IPS-18c (cell line): ENCODE measurements around the gene GALNT12.

Source experiments
- H3K4me3 ChIP-seq: 2 replicates; pipeline ENCODE4 v1.7.0; 2013; ENCODE audit warnings: low read depth, mild to moderate bottlenecking, low read length, moderate library complexity; ENCODE audit not compliant: insufficient read depth
- H3K9me3 ChIP-seq: one replicate; pipeline ENCODE4 v1.6.1; 2013; ENCODE audit warnings: mild to moderate bottlenecking, low read length, moderate library complexity; ENCODE audit not compliant: control insufficient read depth, insufficient read depth

GALNT12 gene

DNA sequence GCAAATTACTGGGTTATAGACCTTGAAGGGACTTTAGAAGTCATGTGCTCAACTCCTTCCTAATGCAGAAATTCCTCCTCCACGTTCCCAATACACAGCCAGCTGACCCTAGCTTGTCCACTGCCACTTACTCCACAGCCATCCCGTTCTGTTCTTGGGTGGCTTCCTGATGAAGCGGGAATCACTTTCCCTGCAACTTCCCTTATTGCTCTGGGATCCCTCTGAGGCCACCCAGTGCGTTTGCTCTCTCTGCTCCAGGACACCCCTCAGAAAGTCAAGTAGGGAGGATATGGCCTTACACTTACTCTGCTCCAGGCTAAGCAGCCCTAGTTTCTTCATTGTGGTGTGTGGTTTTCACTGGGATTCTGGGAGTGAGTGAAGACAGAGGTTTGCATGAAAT is 55.5 kb downstream of the GALNT12 start:
- no peak overlapping the region for H3K4me3 ChIP-seq
- no peaks in the 10 kb centered on the region for H3K9me3 ChIP-seq

DNA sequence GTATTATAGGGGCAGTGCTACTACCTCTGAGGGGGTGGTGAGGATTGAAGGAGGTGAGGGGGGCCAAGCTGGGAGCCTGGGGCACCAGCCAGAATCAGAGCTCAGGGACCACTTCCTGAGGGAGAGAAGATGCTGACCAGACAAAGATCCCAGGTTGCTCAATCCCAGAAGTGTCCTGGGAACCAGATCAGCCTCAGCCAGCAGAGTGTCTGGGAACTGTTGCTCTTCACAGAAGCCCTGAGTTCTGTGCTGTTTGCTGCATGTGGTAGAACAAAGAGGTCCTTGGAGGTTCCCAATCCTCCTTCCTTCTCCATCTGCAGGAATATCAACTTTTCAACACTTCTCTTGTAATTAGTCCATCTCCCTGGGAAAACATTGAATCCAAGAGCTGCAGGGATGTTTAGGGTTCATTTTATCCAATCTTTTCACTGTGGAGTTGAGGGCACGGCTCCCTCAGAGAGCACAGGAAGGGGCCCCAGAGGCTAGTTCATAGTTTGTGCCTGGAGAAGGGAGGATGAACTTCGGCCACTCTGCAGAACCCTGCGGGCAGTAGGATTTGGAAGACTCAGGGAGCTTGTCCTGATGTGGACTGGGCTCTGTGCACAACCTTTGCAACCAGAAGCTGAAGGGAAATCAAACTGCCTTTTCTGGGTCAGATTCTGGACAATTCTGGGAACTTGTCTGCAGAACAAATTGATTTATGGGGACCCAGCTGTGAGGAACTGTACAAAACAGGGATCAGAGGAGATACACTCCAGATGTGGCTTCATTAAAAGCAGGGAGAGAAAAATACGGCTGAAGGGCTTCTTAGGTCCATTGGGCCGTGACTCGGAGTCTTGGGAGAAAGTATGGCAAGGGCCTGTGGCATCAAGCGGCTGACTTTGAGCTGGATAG is 57.1 kb downstream of the GALNT12 start:
- no peaks in the 10 kb centered on the region for H3K9me3 ChIP-seq
- H3K4me3 ChIP-seq = no peak overlapping the region

DNA sequence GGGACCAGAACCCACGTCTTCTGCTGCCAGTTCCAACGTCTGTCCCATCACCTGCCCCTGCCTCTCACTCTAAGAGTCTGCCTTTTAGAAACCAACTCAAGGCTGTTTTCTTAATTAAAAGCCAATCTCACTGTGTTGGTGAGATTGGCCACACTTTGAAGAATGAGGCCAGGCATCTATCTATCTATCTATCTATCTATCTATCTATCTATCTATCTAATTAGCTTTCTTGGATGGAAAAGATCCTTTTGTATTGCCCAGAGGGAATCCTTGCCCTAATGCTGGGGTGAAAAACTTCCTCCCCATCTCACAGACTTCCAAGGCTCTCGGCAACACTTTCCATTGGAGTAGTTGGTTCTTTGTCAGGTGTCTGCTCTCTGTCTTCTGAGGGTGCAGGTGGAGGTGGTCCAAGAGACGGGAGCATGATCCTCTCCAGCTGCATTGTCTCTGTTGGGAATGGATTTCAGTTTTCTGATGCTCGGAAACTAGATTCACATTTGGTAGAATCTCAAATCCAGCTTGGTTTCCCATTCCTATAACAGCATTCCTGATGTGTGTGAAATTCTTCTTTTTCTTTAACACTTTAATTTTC is 57.9 kb downstream of the GALNT12 start:
- Histone ChIP-seq H3K9me3 (no peaks in the 10 kb centered on the region), H3K4me3 (no peak overlapping the region)

DNA sequence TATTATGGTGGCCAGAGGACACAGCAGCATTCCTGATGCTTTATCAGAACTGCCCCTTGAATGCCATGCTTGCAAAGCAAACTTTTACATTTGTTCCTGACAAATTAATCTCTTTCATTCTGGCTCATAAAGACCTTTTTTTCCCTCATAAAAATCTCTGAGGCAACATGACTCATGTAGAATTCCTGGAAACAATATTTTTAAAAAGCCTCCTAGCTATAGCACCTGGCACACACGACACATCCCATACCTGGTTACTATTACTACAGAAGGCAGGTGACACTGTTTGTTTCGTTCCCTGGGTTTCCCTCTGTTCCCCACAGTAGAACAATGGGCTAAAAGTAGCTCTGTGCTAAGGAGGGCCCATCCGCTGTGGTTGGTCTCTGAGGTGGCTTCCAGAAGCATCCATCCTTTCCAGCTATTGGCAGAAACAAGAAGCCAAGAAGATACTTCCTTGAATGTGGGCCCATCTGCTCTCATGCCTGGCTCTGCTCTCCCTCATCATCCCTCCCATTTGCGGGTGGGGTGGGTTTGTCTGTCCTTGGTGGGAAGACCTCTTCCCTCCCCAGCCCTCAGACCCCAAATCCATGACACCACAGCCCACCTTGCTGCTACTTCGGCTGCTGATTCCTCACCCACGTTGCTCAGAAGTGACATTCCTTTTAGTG is 59.1 kb downstream of the GALNT12 start:
- no peak overlapping the region for H3K4me3 ChIP-seq
- H3K9me3 ChIP-seq = no peaks in the 10 kb centered on the region

DNA sequence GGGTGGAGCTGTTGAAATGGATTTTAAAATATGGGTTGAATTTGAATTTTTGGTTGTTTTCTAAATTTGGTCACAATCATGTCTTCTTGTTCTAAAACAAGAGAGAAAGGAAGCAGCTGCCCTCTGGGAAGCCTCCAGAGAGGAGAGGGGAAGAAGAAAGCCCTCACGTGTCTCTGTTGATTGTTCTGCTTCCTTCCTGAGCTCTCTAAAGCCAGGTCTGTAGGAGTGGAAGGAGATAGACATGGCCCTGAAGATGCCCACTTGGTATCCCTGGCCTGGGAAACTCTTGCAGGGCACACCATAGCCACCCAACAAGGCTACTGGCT is 59.6 kb downstream of the GALNT12 start:
- H3K4me3 ChIP-seq = no peak overlapping the region
- no peaks in the 10 kb centered on the region for H3K9me3 ChIP-seq

DNA sequence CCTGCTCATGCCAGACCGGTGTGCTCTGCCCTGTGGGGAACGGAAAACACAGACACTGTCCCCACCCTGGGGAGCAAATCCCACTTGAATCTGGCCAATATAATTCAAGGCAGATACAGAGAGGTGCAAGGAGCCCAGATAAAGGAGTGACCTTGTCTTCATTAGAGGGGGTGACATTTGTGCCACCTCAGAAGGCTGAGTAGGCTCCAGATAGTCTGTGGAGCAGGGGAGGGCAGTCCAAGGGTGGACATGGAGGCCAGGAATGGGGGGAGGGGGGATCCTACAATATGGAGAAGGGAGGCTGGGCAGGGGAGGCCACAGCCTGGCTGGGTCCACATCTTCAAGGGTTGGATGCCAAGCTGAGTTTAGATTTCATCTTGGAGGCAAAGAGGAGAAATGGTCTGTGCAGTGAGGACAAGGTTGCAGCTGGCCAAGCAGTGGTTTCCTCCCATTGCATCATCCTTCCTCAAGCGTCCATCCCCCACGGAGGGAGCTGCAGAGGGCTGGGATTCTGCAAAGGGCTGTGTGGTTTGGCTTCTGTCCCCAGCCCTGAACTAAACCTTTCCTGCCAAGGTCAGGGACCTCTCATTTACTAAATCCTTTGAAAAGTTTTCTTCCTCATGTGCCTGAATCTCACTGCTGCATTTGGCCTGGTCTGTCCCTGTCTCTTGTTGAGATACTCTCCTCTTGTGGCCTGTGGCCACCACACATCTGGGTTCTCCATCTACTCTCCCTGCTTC is 60.1 kb downstream of the GALNT12 start:
- Histone ChIP-seq H3K4me3 (no peak overlapping the region), H3K9me3 (no peaks in the 10 kb centered on the region)

DNA sequence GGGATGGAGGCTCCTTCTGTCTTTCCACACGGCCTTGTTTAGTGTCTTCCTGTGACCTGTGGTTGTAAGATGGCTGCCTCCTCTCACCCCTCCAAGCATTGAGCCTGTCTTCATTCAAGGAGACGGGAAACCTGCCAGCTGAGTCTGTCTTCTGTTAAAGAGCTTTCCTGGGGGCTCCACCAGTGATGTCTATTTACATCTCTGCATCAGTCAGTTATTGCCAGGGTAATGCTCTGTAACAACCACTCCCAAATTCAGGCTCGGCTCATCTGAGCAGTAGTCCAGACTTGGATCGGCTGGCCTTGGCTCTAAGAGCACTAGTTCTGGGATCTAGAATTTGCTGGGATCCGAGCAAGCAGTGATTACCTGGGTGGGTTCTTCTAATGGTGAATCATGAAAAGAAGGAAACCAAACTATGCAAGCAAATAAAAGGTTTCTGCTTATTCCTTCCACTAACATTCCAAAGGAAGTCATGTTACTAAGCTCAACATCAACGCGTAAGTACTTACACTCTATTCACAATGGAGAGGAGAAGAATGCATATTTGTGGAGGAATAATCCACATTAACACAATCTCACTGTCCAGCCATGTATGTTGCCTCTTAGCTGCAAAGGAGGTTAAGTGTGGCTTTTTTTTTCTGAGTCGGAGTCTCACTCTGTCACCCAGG is 61.7 kb downstream of the GALNT12 start:
- no peak overlapping the region for H3K4me3 ChIP-seq
- H3K9me3 ChIP-seq = no peaks in the 10 kb centered on the region

DNA sequence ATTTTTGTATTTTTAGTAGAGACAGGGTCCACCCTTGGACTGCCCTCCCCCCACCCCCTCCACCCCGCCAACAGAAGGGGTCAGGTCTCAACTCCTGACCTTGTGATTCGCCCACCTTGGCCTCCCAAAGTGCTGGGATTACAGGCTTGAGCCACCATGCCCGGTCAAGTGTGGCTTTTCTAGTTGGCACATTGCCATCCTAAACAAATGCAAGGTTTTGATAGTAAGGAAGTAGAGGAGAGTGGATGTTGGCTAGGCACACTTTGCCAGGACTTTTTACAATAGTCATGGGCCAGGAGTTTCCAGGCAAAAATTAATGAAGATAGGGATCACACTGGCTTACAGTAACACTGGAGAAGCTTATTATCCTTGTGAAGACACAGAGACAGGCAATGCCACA is 62.4 kb downstream of the GALNT12 start:
- H3K4me3 ChIP-seq = no peak overlapping the region
- H3K9me3 ChIP-seq = no peaks in the 10 kb centered on the region

DNA sequence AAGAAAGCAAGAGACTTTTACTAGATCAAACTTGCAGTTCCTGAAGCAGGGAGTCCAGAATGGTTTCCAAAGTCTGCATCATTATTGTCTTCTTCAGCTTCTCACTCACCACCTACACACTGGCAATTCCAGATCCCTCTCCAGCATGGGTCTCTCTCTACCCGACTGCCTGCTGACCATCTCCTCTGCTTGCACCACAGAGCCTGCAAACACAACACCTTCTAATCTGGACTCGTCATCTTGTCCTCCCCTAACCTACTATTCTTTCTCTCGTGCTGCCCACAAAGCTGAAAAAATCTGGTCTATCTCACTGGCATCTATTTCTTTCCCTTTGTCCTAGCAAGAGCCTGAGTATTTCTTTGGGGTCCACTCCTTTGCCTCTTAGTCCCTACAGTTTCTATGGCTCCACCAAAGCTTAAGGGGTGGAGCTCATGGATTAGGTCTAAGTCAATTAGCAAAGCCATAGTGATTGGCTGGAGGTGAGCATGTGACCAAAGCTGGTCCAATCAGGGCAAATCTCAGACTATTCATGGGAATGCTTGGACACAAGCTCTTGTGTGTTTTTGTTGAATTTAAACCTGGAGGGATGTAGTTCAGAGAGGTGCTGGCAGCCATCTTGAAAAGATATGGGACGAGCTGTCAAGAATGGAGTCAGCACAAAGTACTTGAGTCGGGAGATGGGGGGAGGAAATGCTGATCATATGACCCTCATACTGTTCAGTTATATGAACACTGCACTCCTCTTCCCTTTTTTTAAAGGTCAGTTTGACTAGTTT is 63.5 kb downstream of the GALNT12 start:
- Histone ChIP-seq H3K4me3 (no peak overlapping the region), H3K9me3 (no peaks in the 10 kb centered on the region)

DNA sequence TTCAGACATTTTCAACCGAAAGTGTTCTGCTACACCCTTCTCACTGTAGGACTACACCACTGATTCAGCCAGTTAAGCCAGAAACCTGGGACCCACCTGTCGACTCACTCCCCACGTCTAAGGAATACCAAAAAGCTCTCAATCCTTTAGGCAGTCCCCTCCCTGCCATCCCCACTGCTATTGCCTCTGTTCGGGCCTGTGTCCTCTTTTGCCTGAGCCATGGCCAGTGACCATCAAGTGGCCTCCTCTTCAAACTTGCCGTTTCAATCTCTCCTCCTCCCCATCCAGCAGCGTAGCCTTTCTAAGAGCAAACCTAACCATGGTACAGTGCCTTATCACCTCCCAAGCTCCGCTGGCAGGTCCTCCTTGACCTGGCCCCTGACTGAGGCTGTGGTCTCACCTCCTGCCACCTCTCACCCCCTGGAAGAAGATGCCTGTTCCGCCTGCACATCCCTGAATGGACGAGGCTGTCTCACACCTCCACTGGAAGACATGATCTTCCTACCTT is 64.1 kb downstream of the GALNT12 start:
- Histone ChIP-seq H3K9me3 (no peaks in the 10 kb centered on the region), H3K4me3 (no peak overlapping the region)

DNA sequence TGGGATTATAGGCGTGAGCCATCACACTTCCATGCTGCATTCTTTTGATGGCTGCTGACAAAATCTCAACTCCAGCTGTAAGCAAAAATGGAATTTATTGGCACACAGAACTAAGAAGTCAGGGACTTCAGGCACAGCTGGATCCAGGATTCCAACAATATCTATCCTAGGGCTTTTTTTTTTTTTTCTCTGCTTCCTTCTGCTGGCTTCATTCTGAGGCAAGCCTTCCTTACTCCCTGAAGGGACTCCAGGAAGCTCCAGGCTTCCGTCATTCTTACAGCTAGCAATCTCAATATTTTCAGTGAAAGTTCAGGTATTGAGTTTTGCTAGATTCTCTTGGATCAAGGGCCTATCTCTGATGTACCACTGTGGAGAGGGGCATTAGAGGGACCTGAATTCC is 66.1 kb downstream of the GALNT12 start:
- Histone ChIP-seq H3K9me3 (no peaks in the 10 kb centered on the region), H3K4me3 (no peak overlapping the region)

DNA sequence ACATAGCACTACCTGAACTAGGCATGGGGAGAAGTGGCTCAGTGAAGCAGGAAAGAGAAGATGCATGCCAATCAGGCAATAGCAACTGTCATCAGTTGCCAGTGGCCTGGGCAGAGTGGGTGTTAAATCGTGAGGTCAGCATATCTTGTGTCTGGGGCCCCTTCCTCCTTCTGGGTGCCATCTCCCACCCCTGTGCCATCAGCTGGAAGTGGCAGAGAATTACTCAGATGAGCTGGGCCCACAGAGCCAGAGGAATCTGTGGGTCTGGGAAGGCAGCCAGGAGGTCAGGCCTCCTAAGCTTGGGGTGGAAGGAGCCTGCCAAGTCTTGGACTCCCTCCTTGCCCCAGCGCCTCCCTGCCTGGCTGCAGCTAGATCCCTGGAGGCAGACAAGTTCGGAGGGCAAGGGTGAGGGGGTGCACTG is 66.5 kb downstream of the GALNT12 start:
- Histone ChIP-seq H3K4me3 (no peak overlapping the region), H3K9me3 (no peaks in the 10 kb centered on the region)

DNA sequence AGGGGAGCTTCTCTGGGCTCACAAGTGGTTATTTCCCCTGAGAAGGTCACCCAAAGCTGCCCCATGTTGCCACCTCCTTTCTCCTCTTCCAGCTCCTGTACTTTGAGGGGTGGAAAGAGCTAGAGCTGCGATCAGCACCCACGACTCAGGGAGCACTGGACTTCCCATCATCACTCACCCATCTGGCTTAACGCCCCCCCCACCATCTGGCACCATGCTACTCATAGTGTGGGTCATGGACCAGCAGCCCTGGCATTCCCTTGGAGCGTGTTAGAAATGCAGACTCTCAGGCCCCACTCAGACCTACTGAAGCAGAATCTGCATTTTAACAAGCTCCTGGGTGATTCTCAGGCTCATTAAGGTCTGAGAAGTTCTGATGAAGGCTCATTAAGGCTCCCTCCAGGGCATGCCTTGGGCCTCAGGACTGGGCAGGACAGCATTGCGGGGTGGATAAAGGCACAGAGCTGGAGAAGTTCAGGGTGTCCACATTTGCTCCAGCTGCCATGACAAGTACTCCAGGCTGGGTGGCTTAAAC is 67.3 kb downstream of the GALNT12 start:
- Histone ChIP-seq H3K4me3 (no peak overlapping the region), H3K9me3 (no peaks in the 10 kb centered on the region)

DNA sequence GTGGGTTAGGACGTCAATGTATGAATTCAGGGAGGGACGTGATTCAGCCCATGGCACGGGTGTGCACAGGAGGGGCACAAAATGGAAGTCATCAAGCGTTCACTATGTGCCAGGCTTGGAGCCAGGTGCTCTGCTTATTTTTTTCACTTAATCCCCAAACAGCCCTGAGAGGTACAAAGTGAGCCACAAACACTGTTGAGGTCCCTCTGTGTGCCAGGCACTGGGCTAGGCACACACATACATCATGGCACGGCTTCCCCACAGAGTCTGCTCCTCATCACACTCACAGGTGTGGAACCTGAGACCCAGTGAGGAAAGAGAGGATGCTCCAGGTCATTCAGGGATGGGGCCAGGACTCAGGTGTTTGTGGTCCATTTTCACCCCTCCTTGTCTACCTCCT is 68.1 kb downstream of the GALNT12 start:
- H3K4me3 ChIP-seq = no peak overlapping the region
- H3K9me3 ChIP-seq = no peaks in the 10 kb centered on the region

DNA sequence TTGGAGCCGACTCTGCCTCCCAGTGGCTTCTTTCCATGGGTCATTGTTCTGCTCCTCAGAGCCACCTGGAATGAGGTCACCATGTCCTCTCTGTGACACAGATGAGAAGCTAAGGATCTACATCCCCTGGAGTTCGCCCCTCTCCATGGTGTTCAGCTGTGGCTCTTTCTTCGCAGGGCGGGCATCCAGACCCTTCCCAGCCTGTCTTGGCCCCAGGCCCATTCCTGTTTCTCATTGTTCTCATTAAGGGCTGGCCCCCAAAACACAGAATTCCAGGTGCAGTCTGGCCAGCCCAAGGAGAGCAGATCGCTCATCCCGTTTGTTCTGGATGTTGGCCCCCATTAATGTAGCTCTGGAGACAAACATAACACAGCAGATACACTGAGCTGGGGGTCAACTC is 69.8 kb downstream of the GALNT12 start:
- Histone ChIP-seq H3K4me3 (no peak overlapping the region), H3K9me3 (peaks cover 2% of the 10 kb centered on the region)
